HG03378 (cell line): ENCODE measurements around the gene IFTAP.

Experiments
- ATAC-seq: cut with Tn5 transposase; IDR thresholded peaks from one replicate; pipeline ENCODE4 v1.9.1; 2021; ENCODE audit warnings: mild to moderate bottlenecking, moderate library complexity; ENCODE audit not compliant: unreplicated experiment

Gene IFTAP

DNA sequence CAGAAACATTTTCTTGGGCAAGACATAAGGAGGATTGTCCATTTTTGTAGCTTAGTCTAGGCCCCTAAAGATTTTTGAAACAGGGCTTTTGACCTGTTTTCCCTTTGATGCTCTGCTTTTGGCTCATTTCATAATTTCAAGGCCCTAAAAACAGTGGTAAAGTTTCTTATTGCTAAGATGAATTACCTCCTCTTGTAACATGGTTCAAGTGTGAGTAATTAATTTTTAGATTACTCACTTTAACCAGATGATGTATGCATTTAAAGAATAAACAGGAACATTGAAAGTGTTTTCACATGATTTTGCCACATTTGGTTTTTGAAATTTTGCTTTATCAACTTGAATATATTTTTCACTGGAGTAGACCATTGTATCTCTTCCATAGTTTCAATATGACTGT lies 2.6 kb downstream of the IFTAP start:
- ATAC-seq, result no peak

- no peak for ATAC-seq
Measured at GRCh38 chr11:36598051-36598450, 3.7 kb downstream of the IFTAP start, which contains the start of gene RAG2. Gene RAG2 (minus strand): TSS chr11:36598236. CDS start chr11:36594168, 4,068 bp downstream.

DNA sequence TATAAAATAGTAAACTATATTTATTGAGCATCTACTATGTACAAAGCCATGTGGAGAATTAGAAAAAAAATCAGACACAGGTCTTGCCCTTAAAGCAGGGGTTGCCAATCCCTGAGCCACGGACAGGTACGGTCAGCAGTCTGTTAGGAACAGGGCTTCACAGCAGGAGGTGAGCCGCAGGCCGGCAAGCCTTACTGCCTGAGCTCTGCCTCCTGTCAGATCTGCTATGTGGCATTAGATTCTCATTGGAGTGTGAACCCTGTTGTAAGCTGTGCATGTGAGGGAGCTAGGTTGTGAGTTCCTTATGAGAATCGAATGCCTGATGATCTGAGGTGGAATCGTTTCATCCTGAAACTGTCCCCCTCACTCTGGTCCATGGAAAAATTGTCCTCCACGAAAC lies 5.9 kb downstream of the IFTAP start:
- no peak for ATAC-seq

DNA sequence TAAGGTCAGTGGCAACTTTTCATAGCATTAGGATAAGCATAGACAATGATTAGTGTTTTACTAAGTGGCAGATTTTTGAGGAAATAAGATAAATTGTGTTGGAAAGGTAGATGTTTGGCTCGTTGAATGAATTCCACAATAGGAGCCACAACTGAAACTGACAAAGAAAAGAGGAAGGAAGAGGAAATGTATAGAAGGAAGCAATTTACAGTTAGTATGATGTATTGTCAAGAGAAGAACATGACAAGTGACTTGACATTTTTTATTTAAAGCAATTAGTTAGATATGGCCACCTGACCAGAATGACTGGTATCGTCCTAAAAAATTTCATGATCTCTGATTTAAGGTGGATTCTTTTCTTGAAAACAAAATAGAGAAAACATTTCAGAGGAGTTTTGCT lies 6.9 kb downstream of the IFTAP start:
- ATAC-seq, result no peak

DNA sequence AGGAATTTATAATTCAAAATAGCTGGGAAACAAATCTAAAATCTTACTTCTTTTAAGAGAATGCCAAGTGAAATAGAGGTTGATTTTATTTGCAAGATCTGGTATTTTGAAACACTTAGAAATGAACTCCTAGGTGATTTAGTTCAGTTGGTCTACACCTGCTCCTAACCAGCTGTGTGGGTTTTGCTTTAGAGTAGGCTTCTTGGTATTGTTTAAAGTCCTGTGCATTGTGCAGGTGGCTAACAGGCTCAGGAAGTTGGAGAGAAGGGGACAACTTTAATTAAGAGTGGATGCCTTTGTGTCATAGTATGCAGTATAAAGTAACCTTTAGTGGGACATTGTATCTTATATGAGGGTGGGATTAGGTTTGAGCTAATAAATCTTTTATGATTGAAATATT lies 7.8 kb downstream of the IFTAP start:
- ATAC-seq, result no peak

DNA sequence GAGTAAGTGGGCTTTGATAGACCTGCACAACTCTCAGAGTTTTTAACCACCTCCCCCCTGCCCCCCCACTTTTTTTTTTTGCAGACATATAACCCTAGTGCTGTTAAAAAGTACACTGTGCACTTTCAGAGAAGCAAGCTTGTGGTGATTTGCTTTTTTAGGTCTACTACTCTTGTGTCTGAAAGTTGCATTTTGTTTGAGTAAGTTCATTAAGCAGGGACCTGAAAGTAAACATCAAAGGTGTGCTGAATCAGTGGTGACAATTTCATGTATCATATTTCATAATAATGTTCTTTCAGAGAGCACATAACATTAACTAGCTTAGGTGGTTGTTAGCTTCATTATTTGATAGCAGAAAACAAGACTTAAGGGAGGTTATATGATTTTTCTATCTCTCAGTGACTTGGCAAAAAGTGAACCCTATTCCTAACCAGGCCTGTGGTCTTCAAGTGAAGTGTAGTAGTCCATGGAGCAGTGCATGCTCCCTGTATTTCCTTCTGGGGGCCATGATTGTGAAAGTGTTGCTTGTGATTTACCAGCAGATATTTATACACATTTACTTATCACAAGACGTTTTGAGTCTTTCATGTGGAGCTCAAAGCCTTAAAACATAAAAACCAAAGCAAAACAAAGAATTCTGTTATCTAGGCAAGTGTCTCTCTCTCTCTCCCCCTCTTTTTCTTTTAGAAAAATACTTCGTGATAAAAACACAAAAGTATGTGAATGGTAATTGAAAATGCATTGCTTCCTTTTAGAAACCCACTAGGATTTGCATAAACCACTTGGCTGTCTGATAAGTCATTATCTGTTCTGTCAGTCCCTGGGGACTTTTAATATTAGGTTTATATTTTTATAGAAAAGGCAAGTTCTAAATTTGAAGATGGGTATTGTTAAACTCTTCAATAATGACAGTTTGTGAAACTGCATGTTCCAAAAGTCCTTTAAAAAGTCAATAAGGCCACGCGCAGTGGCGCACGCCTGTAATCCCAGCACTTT lies 11.2 kb downstream of the IFTAP start:
- peak; percentile 75 for ATAC-seq

DNA sequence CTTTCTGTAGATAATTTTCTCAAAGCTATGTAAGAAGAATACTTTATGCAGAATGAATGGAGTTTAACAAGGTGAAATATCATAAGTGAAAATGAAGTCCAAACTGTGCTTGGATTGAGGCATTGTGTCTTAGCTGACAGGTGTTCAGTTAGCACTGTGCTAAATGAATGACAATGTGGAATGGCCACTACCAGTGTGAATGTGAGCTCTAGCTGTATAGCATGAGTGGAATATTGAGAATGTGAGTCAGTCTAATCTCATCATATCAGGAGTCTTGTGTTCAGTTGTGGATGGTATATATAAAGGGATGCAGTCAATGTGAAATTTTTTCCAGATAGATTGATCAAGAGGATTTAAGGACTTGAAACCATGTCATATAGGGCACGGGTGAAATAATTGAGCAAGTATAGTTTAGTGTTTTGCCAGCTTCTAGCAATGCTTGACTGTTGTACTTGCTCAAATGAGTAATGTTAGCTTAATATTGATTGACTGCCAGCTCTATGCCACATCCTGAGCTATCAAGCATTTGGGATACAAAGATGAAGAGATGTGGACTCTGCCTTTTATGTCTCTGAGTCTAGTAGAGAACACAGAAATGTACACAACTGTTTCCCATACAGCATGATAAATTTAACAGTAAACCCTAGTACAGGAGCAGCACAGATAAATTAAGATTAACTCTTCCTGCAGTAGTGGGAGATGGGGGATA lies 14.3 kb downstream of the IFTAP start:
- ATAC-seq, result no peak

- ATAC-seq, result no peak
Measured at GRCh38 chr11:36609383-36609782, 15.1 kb downstream of the IFTAP start.

DNA sequence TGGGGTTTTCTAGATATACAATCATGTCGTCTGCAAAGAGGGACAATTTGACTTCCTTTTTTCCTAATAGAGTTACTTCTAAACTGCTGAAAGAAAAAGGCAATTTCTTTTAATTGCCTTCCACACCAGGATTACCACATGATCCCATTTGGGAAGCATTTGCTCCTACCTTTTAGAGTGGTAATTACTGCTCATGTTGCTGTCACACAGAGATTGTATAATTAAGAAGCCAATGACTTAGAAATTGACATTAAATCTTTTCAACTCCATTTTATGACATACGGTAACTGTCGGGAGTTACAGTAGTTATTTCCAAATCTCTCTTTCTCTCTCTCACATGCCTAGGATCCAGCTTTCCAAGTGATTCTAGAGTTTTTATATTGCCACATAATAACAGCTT lies 21.5 kb downstream of the IFTAP start:
- ATAC-seq, result no peak

DNA sequence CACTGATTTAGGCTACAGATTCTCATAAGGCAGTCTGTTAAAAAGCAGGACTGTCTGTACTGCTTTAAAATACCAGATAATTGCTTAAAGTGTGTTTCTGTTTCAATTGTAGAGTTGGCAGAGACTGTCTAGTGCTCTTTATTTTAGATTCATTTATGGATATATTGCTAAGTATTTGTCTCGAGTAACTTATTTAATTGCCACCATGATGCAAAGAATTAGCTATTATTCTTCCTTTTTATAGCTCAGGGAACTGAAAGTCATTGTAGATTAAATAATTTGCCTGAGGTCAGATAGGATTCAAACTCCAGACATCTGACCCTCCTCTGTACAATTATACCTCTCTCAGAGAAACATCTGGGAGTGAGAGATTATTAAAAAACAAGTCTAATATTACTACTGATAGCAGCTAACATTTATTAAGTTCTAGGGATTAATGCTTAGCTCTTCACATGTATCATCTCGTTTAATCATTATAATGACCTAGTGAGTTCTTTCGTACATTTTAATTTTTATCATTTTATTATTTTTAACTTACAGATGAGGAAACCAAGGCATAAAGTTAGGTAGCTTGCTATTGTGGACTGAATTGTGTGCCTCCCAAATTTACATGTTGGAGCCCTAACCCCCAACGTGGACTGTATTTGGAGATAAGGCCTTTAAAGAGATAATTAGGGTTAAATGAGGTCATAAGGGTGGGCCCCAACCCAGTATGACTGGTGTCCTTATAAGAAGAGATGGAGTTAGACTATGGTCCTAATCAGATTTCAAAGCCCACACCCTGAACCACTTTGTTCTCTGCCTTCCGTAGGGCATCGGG lies 23.5 kb downstream of the IFTAP start:
- ATAC-seq, result no peak

DNA sequence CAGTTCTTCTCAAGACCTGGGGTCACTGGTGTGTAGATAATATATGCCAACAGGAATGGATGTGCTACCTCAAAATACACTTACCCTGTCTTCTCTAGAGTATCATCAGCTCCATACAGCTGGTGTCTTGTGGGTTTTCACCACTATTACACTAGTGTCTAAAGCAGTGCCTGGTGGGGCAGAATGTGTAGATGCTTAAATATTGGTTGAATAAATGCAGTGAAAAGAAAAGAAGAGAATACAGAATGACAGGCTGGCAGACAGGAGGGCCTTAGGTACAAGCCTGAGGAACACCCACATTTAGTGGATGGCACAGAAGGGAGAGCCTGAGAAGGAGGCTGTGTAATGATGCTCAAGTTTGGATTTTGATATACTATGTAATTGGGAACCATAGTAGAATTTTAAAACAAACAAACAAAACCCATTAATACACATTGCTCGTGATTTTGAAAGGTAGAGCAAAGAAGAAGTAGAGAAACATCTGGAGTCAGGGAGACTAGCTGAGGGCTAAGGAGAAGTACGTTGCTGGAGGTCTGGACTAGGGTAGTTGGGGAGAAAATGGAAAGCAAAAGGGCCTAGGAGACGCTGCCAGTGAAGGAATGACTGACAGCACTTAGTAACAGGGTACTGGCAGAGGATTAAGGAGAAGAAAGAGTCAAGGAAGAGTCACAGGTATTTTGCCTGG lies 24.2 kb downstream of the IFTAP start:
- no peak for ATAC-seq

GRCh38 chr11:36619502-36619901 lies 25.2 kb downstream of the IFTAP start:
- no peak for ATAC-seq

DNA sequence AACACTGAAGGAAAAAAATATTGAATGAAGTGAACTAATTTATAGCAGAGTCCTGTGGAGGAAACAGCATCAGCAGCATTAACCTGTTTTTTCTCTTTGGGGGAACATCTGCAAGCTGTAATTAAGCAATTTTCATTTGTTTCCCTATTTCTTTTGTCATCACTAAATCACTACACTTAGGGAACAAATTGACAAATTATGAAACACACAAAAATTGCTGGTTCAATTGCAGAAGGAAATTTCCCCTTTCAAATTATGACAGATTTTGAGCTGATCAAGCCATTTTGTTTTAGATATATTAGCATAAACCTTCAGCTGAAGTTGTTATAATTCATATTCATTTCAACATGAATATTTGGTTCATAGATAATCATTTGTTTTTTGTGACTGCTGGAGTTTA lies 25.9 kb downstream of the IFTAP start:
- ATAC-seq, result no peak

GRCh38 chr11:36622431-36623136 lies 28.3 kb downstream of the IFTAP start:
- ATAC-seq, result peak; percentile 77

GRCh38 chr11:36623494-36623893 lies 29.2 kb downstream of the IFTAP start:
- ATAC-seq, result no peak

GRCh38 chr11:36627006-36627405 lies 32.7 kb downstream of the IFTAP start:
- ATAC-seq, result no peak

GRCh38 chr11:36627471-36627870 lies 33.2 kb downstream of the IFTAP start:
- ATAC-seq, result no peak

DNA sequence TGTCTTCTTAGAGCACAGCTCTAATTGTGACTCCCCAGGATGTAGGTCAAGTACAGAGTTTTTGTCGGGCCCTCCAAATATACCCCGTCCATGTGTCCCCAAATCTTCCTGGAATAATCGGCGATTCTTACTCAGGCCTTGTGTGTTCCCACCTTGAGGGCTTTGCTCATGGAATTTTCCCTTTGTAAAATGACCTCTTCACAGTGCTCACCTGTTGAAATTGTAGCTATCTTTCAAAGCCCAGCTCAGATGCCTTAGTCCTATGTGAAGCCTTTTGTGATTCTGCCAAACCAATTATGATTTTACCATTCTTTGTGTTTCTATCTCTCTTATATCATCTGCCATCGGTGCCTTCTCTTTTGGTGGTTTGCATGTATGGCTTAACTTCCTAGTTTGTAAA lies 33.8 kb downstream of the IFTAP start:
- ATAC-seq, result no peak

GRCh38 chr11:36628765-36629244 lies 34.5 kb downstream of the IFTAP start:
- ATAC-seq, result no peak

GRCh38 chr11:36631774-36632173 lies 37.5 kb downstream of the IFTAP start:
- ATAC-seq, result no peak
